ACHN (cell line): Measurements from ENCODE around the gene CASK.

Experiments used
- DNase-seq: peaks from one replicate; pipeline ENCODE4 v3.0.0-alpha.2; 2015
- in situ Hi-C: cut with HindIII; loops from 2 replicates; pipeline ENCODE4 v1.10.0; 2017; ENCODE audit warnings: low sequenced_read_pairs, low pct_ligation_motif_present, low pct_unique_long_range_greater_than_20kb

The CASK gene

GRCh38 chrX:41480508-41481260, 442.7 kb downstream of the CASK start:
- in situ Hi-C loops = no loop called here

GRCh38 chrX:41478381-41478911, 444.9 kb downstream of the CASK start:
- no peak for DNase-seq
- in situ Hi-C loops = no loop called here

More at GRCh38 chrX:41480508-41481260, 442.7 kb downstream of the CASK start:
- DNase-seq = no peak

- in situ Hi-C loops = no loop called here
These were observed 447.6 kb downstream of the CASK start for GRCh38 chrX:41475591-41476241.

GRCh38 chrX:41475191-41475590, 448.2 kb downstream of the CASK start:
- no peak for DNase-seq
- in situ Hi-C loops = no loop called here

More at GRCh38 chrX:41475591-41476241, 447.6 kb downstream of the CASK start:
- no peak for DNase-seq

- in situ Hi-C loops = no loop called here
These were observed 448.6 kb downstream of the CASK start for GRCh38 chrX:41474726-41475100.

GRCh38 chrX:41473936-41474725, 449.2 kb downstream of the CASK start:
- no peak for DNase-seq
- in situ Hi-C loops = no loop called here

More at GRCh38 chrX:41474726-41475100, 448.6 kb downstream of the CASK start:
- DNase-seq = no peak

GRCh38 chrX:41472231-41472815, 451.0 kb downstream of the CASK start:
- in situ Hi-C loops = no loop called here

GRCh38 chrX:41471786-41472185, 451.6 kb downstream of the CASK start:
- DNase-seq = peak; percentile 57
- in situ Hi-C loops = no loop called here

More at GRCh38 chrX:41472231-41472815, 451.0 kb downstream of the CASK start:
- peak; percentile 63 for DNase-seq

GRCh38 chrX:41470706-41471105, 452.6 kb downstream of the CASK start:
- in situ Hi-C loops = no loop called here
- DNase-seq = no peak

GRCh38 chrX:41468647-41469323, 454.6 kb downstream of the CASK start:
- no peak for DNase-seq
- in situ Hi-C loops = no loop called here
